ENCODE data around the gene EGFR. TPM values are rescaled to one million over a fixed set of nuclear protein-coding genes. Genes with fewer than 3 reads are reported as not detected.

EGFR gene
- total RNA-seq, 4 donors from 2014 or later = 87.2 to 124 (median 94.5) TPM

DNA sequence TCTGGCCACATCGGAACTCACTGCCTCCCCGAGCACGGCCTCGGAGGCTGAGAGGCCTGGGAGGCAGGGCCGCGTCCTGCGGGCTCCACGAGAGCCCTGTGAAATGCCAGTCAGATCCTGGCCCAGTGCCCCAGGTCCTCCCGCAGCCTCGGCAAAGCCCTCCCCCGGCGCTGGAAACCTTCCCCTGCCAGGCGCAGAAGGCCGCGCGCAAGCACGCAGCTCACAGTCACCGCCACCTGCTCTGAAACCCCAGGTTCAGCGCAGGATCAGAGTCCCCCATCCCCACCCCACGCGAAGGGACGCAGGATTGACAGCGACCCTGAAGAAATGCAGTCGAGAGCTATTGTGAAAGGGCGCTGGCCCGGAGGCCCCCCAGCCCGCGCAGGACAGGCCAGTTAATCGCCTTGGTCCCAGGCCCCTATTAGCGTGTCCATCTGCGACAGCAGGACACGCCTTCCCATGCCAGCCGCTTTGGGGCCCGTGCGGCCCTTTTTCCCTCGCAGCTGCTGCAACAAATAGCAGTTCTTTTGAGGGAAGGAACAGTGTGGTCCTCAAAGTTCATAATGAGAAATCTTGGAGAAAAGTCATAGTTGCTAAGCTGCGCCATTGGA lies 13.5 kb upstream of the EGFR start:
- TF ChIP-seq, protein P1, sequence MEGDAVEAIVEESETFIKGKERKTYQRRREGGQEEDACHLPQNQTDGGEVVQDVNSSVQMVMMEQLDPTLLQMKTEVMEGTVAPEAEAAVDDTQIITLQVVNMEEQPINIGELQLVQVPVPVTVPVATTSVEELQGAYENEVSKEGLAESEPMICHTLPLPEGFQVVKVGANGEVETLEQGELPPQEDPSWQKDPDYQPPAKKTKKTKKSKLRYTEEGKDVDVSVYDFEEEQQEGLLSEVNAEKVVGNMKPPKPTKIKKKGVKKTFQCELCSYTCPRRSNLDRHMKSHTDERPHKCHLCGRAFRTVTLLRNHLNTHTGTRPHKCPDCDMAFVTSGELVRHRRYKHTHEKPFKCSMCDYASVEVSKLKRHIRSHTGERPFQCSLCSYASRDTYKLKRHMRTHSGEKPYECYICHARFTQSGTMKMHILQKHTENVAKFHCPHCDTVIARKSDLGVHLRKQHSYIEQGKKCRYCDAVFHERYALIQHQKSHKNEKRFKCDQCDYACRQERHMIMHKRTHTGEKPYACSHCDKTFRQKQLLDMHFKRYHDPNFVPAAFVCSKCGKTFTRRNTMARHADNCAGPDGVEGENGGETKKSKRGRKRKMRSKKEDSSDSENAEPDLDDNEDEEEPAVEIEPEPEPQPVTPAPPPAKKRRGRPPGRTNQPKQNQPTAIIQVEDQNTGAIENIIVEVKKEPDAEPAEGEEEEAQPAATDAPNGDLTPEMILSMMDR (IDR thresholded peaks at IDR 0.05) = no peak
- ATAC-seq (ENCODE audit: low FRiP score) (no peak), DNase-seq (ENCODE audit: low spot score) (no peak)

DNA sequence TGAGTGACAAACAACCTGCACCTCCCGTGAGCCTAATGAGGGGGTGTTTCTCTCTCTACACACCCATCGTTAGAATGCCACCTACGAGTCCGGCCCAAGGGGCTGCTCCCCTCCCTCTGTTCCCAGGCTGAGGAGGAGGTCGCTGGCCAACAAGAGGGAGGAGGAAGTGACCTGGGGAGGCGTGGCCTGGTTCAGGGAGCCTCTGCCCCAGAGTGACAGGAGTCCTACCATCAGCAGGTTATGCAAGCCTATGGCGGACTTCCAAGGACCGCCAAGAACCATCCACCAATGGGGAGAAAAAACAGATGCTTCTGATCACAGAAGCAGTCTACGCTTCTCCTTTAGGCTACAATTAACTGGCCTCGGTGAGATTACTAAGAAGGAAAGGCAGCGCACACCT lies 12.3 kb upstream of the EGFR start:
- TF ChIP-seq, protein P1 (IDR thresholded peaks at IDR 0.05) = no peak
- no peak for DNase-seq (ENCODE audit: low spot score)
- ATAC-seq (ENCODE audit: low FRiP score) = no peak

DNA sequence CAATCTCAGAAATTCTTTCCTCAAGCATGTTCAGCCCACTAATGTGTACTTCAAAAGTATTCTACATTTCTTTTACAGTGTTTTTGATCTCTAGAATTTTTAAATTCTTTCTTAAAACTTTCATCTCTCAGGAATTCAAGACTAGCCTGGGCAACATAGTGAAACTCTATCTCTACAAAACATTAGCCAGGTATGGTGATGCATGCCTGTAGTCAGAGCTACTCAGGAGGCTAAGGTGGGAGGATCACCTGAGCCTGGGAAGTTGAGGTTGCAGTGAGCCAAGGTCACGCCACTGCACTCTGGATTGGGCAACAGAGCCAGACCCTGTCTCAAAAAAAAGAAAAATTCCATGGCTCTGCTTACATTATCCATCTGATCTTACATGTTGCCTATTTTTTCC lies 5.0 kb upstream of the EGFR start:
- DNase-seq (ENCODE audit: low spot score) (no peak), ATAC-seq (ENCODE audit: low FRiP score) (no peak)
- TF ChIP-seq, protein P1 (IDR thresholded peaks at IDR 0.05) = no peak

DNA sequence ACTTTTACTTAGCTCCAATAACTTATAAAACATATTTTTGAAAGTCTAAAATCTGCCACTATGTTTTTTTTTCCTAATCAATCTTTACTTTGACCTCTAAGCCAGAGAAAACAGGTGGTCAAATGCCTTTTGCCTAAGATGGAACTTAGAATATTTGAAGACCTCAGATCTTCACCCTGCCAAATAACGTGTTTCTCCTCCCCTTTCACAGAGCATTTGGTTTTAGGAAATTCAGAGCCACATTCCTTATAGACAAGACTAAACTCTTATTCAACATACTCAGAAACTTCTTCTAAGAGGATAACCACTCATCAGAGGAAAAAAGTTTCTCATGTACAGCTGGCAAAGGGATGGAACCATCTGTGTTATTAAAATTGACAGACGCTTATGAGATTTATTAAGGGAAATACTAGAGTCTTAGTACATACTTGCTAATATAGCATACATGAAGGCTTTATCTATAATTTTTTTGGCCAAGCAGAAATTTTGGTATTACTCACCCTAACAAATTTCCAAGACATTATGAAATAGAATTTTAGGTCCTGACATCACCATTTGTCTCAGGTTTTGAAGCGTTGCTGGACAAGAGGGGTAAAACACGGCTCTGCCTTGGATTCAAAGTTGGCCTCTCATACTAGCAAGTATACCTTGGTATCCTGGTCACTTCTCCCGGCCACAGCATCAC lies 2.6 kb upstream of the EGFR start:
- peak; percentile 45 for ATAC-seq (ENCODE audit: low FRiP score)
- TF ChIP-seq, protein P1 (IDR thresholded peaks at IDR 0.05) = no peak
- DNase-seq (ENCODE audit: low spot score) = no peak

DNA sequence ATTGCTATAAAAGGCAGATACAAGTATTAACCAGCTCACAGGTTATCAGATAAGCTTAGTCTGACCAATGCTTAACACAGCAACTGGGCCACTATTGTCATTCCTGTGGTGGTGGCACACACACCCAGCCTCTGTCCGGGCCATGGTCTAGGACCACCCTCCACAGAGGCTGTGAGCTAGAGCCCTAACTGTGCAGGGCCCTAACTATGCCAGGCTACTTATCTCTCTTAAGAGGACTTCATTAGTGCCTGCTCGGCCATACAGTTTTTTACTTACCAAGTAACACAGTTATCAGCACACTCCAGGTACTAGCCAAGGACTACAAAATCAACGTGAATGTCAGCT lies 2.1 kb upstream of the EGFR start:
- ATAC-seq (ENCODE audit: low FRiP score) (peak; percentile 3), DNase-seq (ENCODE audit: low spot score) (no peak)
- TF ChIP-seq, protein P1 (IDR thresholded peaks at IDR 0.05) = no peak

DNA sequence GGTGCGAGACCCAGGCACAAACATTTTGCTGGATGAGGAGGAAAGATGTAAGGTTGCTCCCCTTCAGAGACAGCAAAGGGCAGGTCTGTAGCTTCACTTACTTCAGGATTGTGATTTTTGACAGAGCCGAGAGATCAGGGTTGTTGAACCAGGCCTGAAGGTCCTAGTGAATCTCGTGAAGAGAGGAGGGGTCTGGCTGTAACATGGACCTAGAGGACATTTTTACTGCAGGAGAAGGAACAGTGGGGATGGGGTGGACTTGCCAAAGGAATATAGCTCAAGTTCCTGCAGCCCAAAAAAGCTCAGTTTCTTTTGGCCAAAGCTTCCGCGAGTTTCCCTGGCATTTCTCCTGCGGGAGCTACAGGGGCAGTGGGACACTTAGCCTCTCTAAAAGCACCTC lies 976 bp upstream of the EGFR start:
- DNase-seq (ENCODE audit: low spot score) = no peak
- ATAC-seq (ENCODE audit: low FRiP score) = no peak
- TF ChIP-seq, protein P1 (IDR thresholded peaks at IDR 0.05) = no peak

DNA sequence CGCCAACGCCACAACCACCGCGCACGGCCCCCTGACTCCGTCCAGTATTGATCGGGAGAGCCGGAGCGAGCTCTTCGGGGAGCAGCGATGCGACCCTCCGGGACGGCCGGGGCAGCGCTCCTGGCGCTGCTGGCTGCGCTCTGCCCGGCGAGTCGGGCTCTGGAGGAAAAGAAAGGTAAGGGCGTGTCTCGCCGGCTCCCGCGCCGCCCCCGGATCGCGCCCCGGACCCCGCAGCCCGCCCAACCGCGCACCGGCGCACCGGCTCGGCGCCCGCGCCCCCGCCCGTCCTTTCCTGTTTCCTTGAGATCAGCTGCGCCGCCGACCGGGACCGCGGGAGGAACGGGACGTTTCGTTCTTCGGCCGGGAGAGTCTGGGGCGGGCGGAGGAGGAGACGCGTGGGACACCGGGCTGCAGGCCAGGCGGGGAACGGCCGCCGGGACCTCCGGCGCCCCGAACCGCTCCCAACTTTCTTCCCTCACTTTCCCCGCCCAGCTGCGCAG lies 424 bp downstream of the EGFR start:
- no peak for DNase-seq (ENCODE audit: low spot score)

More for the DNA sequence above, 424 bp downstream of the EGFR start:
- ATAC-seq (ENCODE audit: low FRiP score) = peak; percentile 16
- TF ChIP-seq, protein P1 (IDR thresholded peaks at IDR 0.05) = no peak

All from omental fat pad (tissue), 4 donors.